GM12872 (cell line): ENCODE data around the gene MRTFA.

Experiments used
- CTCF ChIP-seq: IDR thresholded peaks from 3 replicates; pipeline ENCODE4 v1.5.1; 2011; ENCODE audit warnings: low read depth, mild to moderate bottlenecking, low read length, moderate library complexity; ENCODE audit not compliant: insufficient read depth

MRTFA gene

GRCh38 chr22:40432625-40433024 is 203.9 kb downstream of the MRTFA start:
- TF ChIP-seq CTCF, result no peak

GRCh38 chr22:40432157-40432556 is 204.4 kb downstream of the MRTFA start:
- TF ChIP-seq CTCF, result no peak

GRCh38 chr22:40430991-40431390 is 205.5 kb downstream of the MRTFA start:
- TF ChIP-seq CTCF, result no peak

GRCh38 chr22:40429481-40429880 is 207.0 kb downstream of the MRTFA start:
- TF ChIP-seq CTCF, result no peak

- no peak for TF ChIP-seq CTCF
Observed at GRCh38 chr22:40428796-40429195, 207.7 kb downstream of the MRTFA start.

DNA sequence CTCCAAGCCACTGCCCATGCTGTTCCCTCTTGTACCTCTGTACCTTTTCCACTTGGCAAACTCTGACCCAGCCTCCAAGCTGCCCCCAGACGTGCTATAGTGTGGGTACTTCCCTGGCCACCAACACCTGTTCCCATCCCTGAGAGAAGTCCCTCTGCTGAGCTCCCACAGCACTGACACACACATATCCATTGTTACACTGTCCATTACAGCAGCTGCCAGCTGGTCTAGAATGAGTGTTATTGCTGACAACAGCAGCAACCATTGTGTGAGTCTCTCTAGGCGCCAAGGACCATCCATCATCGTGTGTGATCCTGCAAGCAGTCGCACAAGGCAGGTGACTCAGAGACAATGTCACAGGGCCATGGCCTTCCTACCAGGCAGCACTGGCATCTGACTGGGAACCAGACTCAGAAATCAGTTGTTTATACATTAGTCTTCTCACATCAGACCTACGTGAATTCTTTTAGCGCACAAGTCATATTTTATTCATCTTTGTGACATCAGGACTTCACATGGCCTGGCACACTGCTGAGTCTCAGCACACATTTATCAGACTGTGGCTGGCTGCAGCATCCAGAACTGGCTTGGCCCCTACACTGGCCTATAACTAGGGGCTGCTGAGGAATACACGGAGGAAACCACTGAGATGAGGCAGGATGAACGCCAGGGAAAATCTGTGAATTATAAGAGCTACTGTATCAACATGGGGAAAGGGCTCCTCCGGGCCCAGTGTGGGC is 209.8 kb downstream of the MRTFA start:
- no peak for TF ChIP-seq CTCF

GRCh38 chr22:40425082-40425481 is 211.4 kb downstream of the MRTFA start:
- no peak for TF ChIP-seq CTCF
